ENCODE measurements around the gene SPDYC.

Gene SPDYC

GRCh38 chr11:65218446-65218845 is 48.4 kb downstream of the SPDYC start:
- no peak for DNase-seq

GRCh38 chr11:65219930-65220213 is 49.8 kb downstream of the SPDYC start:
- no peak for DNase-seq

- DNase-seq: no peak
Measured at GRCh38 chr11:65221026-65221425, 51.0 kb downstream of the SPDYC start.
